Mesenchymal stem cell (in vitro differentiated cells and primary cell): Measurements from ENCODE around the gene FSCN2.
A peak's percentile ranks its signal among the peaks of the same experiment; 100 is the strongest.

Experiments used
- DNase-seq: peaks from one replicate; pipeline ENCODE4 v3.0.0-alpha.2; 2013
- H2AFZ ChIP-seq: one replicate; pipeline ENCODE4 v1.6.1; 2013; ENCODE audit warnings: low read depth, mild to moderate bottlenecking, control low read depth, inconsistent platforms, low read length, moderate library complexity
- H2AK5ac ChIP-seq: 2 replicates; pipeline ENCODE4 v1.6.1; 2013; ENCODE audit warnings: low read length, moderate library complexity, mild to moderate bottlenecking, inconsistent platforms; ENCODE audit not compliant: severe bottlenecking
- H2BK120ac ChIP-seq: one replicate; pipeline ENCODE4 v1.6.1; 2013; ENCODE audit warnings: low read depth, mild to moderate bottlenecking, inconsistent platforms, low read length, moderate library complexity
- H2BK12ac ChIP-seq, 2 experiments: one replicate each; pipeline ENCODE4 v1.6.1; 2013; ENCODE audit warnings: inconsistent platforms in 2 of 2, low read length in 2 of 2, mild to moderate bottlenecking in 2 of 2, moderate library complexity in 2 of 2, control low read depth in 1 of 2
- H2BK15ac ChIP-seq: one replicate; pipeline ENCODE4 v1.6.1; 2013; ENCODE audit warnings: mild to moderate bottlenecking, low read depth, inconsistent platforms; ENCODE audit not compliant: poor library complexity, severe bottlenecking
- H2BK5ac ChIP-seq: 2 replicates; pipeline ENCODE4 v1.6.1; 2013; ENCODE audit warnings: low read depth, mild to moderate bottlenecking, low read length, control low read depth, inconsistent platforms; ENCODE audit not compliant: poor library complexity, severe bottlenecking
- H3K14ac ChIP-seq, 2 experiments: one replicate each; pipeline ENCODE4 v1.6.1; 2013; ENCODE audit warnings: inconsistent platforms in 2 of 2, low read length in 2 of 2, control low read depth in 1 of 2, mild to moderate bottlenecking in 1 of 2, moderate library complexity in 1 of 2
- H3K18ac ChIP-seq, 2 experiments: one replicate each; pipeline ENCODE4 v1.6.1; 2013; ENCODE audit warnings: inconsistent platforms in 2 of 2, low read length in 2 of 2, control low read depth in 1 of 2, low read depth in 1 of 2, mild to moderate bottlenecking in 1 of 2
- H3K23ac ChIP-seq, 2 experiments: one replicate each; pipeline ENCODE4 v1.6.1; 2013; ENCODE audit warnings: inconsistent platforms in 2 of 2, low read length in 2 of 2, mild to moderate bottlenecking in 2 of 2, moderate library complexity in 2 of 2, control low read depth in 1 of 2
- H3K27ac ChIP-seq: 2 replicates; pipeline ENCODE4 v1.5.1; 2013; ENCODE audit warnings: mild to moderate bottlenecking, moderate library complexity, low read length, control low read depth, inconsistent platforms; ENCODE audit not compliant: poor library complexity, severe bottlenecking
- H3K27me3 ChIP-seq, 2 experiments: 2 replicates each; pipeline versions ENCODE4 v1.6.1 to v1.7.0; 2013; ENCODE audit warnings: low read length in 2 of 2, mild to moderate bottlenecking in 2 of 2, moderate library complexity in 2 of 2, control low read depth in 1 of 2, inconsistent platforms in 1 of 2; ENCODE audit not compliant: control insufficient read depth in 1 of 2, insufficient read depth in 1 of 2
- H3K36me3 ChIP-seq, 2 experiments: 2 replicates each; pipeline versions ENCODE4 v1.6.1 to v1.7.0; 2013; ENCODE audit warnings: low read length in 2 of 2, control low read depth in 1 of 2, inconsistent platforms in 1 of 2, low read depth in 1 of 2, mild to moderate bottlenecking in 1 of 2; ENCODE audit not compliant: insufficient read depth in 2 of 2, control insufficient read depth in 1 of 2
- H3K4ac ChIP-seq, 2 experiments: one replicate each; pipeline ENCODE4 v1.6.1; 2013; ENCODE audit warnings: inconsistent platforms in 2 of 2, low read length in 2 of 2, mild to moderate bottlenecking in 2 of 2, moderate library complexity in 2 of 2, control low read depth in 1 of 2, low read depth in 1 of 2
- H3K4me1 ChIP-seq: 2 replicates; pipeline ENCODE4 v1.6.1; 2013; ENCODE audit warnings: low read depth, low read length, control low read depth; ENCODE audit not compliant: control insufficient read depth, insufficient read depth
- H3K4me2 ChIP-seq: 2 replicates; pipeline ENCODE4 v1.6.1; 2013; ENCODE audit warnings: low read length, mild to moderate bottlenecking, inconsistent platforms; ENCODE audit not compliant: poor library complexity, severe bottlenecking
- H3K4me3 ChIP-seq, 2 experiments: 2 replicates each; pipeline versions ENCODE4 v1.5.1 to v1.7.0; 2013; ENCODE audit warnings: low read length in 2 of 2, mild to moderate bottlenecking in 2 of 2, control low read depth in 1 of 2, low read depth in 1 of 2; ENCODE audit not compliant: insufficient read depth in 1 of 2
- H3K79me1 ChIP-seq: replicated peaks from 2 replicates; pipeline ENCODE4 v1.6.1; 2013; ENCODE audit warnings: mild to moderate bottlenecking, control low read depth, low read length, inconsistent platforms; ENCODE audit not compliant: poor library complexity, severe bottlenecking
- H3K9ac ChIP-seq: 2 replicates; pipeline ENCODE4 v1.7.0; 2013; ENCODE audit warnings: mild to moderate bottlenecking, low read length, moderate library complexity
- H3K9me3 ChIP-seq: 2 replicates; pipeline ENCODE4 v1.7.0; 2013; ENCODE audit warnings: mild to moderate bottlenecking, low read length; ENCODE audit not compliant: control insufficient read depth
- H4K8ac ChIP-seq: one replicate; pipeline ENCODE4 v1.6.1; 2013; ENCODE audit warnings: inconsistent platforms, mild to moderate bottlenecking, low read length, moderate library complexity
- H4K91ac ChIP-seq: one replicate; pipeline ENCODE4 v1.6.1; 2013; ENCODE audit warnings: mild to moderate bottlenecking, low read length, inconsistent platforms
- WGBS: methylation state at CpG from one replicate; pipeline ENCODE4 v1.1.7; 2013; ENCODE audit warnings: mixed read lengths; 5-methylcytosine and 5-hydroxymethylcytosine counted together

The FSCN2 gene

GRCh38 chr17:81557276-81558114 lies 29.3 kb downstream of the FSCN2 start:
- H4K8ac ChIP-seq = no peak overlapping the region
- no peak overlapping the region for H3K4me2 ChIP-seq
- H3K4ac ChIP-seq = no peak overlapping the region
- H2BK120ac ChIP-seq = no peak overlapping the region
- no peak overlapping the region for H3K9ac ChIP-seq
- no peak overlapping the region for H2BK15ac ChIP-seq
- H3K27me3 ChIP-seq = no peaks in the 10 kb centered on the region
- H3K36me3 ChIP-seq = peaks cover 56 to 57% of the 10 kb centered on the region in 2 experiments
- H2BK12ac ChIP-seq = no peak overlapping the region
- H4K91ac ChIP-seq = no peak overlapping the region
- 96% methylated on average over 21 of the region's 21 CpGs for WGBS
- H3K9me3 ChIP-seq = no peaks in the 10 kb centered on the region
- no peak overlapping the region for H3K18ac ChIP-seq
- H2BK5ac ChIP-seq = no peak overlapping the region
- peaks cover 19% of the 10 kb centered on the region for H3K79me1 ChIP-seq
- H3K23ac ChIP-seq = peak overlapping the region in 1 of 2 experiments; percentile 34
- H3K4me3 ChIP-seq = no peak overlapping the region
- peaks cover 39% of the 10 kb centered on the region for H3K4me1 ChIP-seq
- no peak overlapping the region for H3K14ac ChIP-seq
- H2AK5ac ChIP-seq = peak overlapping the region; percentile 12
- no peak overlapping the region for H3K27ac ChIP-seq
- H2AFZ ChIP-seq = no peak overlapping the region
- no peak for DNase-seq

GRCh38 chr17:81558115-81558468 lies 29.9 kb downstream of the FSCN2 start:
- H3K79me1 ChIP-seq = peaks cover 22% of the 10 kb centered on the region
- H3K27ac ChIP-seq = no peak overlapping the region
- no peak overlapping the region for H4K8ac ChIP-seq
- no peak overlapping the region for H2BK120ac ChIP-seq
- H3K4me2 ChIP-seq = no peak overlapping the region
- no peak overlapping the region for H3K9ac ChIP-seq
- no peaks in the 10 kb centered on the region for H3K27me3 ChIP-seq
- H3K18ac ChIP-seq = no peak overlapping the region
- no peak overlapping the region for H2AFZ ChIP-seq
- WGBS = 96% methylated on average over 12 of the region's 12 CpGs
- DNase-seq = no peak
- peaks cover 39% of the 10 kb centered on the region for H3K4me1 ChIP-seq
- H3K4ac ChIP-seq = no peak overlapping the region
- H2AK5ac ChIP-seq = no peak overlapping the region
- H4K91ac ChIP-seq = no peak overlapping the region
- H3K23ac ChIP-seq = no peak overlapping the region
- H2BK12ac ChIP-seq = no peak overlapping the region
- H3K14ac ChIP-seq = no peak overlapping the region
- no peak overlapping the region for H2BK15ac ChIP-seq
- H3K9me3 ChIP-seq = no peaks in the 10 kb centered on the region
- H2BK5ac ChIP-seq = no peak overlapping the region
- H3K4me3 ChIP-seq = no peak overlapping the region
- H3K36me3 ChIP-seq = peaks cover 61 to 62% of the 10 kb centered on the region in 2 experiments

- Histone ChIP-seq H3K79me1 (peaks cover 22% of the 10 kb centered on the region), H3K23ac (no peak overlapping the region), H4K91ac (no peak overlapping the region), H3K9ac (no peak overlapping the region), H3K4me2 (no peak overlapping the region), H3K27ac (no peak overlapping the region), H2BK120ac (no peak overlapping the region), H3K4me1 (peaks cover 31% of the 10 kb centered on the region), H2AFZ (no peak overlapping the region), H2BK5ac (no peak overlapping the region), H3K4ac (no peak overlapping the region), H3K18ac (peak overlapping the region in 1 of 2 experiments; percentile 43), H3K4me3 (no peak overlapping the region), H3K36me3 (peaks cover 62 to 68% of the 10 kb centered on the region in 2 experiments), H4K8ac (no peak overlapping the region), H2BK15ac (no peak overlapping the region), H2BK12ac (peak overlapping the region in 1 of 2 experiments; percentile 42), H3K9me3 (no peaks in the 10 kb centered on the region), H3K27me3 (no peaks in the 10 kb centered on the region), H3K14ac (peak overlapping the region in 1 of 2 experiments; percentile 27), H2AK5ac (peak overlapping the region; percentile 29)
- DNase-seq = no peak
- WGBS = 90% methylated on average over 27 of the region's 27 CpGs
Measured at GRCh38 chr17:81558941-81559806, 31.0 kb downstream of the FSCN2 start.

- Histone ChIP-seq H3K4me1 (peaks cover 34% of the 10 kb centered on the region), H2BK12ac (no peak overlapping the region), H3K27me3 (no peaks in the 10 kb centered on the region), H2AFZ (no peak overlapping the region), H3K79me1 (peaks cover 21% of the 10 kb centered on the region), H3K18ac (no peak overlapping the region), H3K14ac (no peak overlapping the region), H3K4ac (no peak overlapping the region), H4K8ac (no peak overlapping the region), H3K4me2 (no peak overlapping the region), H3K9ac (peak overlapping the region; percentile 69), H2BK15ac (no peak overlapping the region), H4K91ac (no peak overlapping the region), H2BK120ac (no peak overlapping the region), H3K27ac (peak overlapping the region; percentile 37), H2BK5ac (no peak overlapping the region), H3K23ac (no peak overlapping the region), H3K9me3 (no peaks in the 10 kb centered on the region), H2AK5ac (peak overlapping the region; percentile 49), H3K36me3 (peaks cover 67 to 83% of the 10 kb centered on the region in 2 experiments), H3K4me3 (no peak overlapping the region)
- WGBS = 75% methylated on average over 2 of the region's 4 CpGs
- DNase-seq = peak; percentile 57
Measured at GRCh38 chr17:81561494-81561885, 33.3 kb downstream of the FSCN2 start.
